Activated T-cell treated with anti-CD3 and anti-CD28 coated beads, Interleukin-2, amount 50 U/mL, for 24 hours (primary cell): ENCODE data around the gene MTRR.

ENCODE experiments used
- DNase-seq: peaks from one replicate; pipeline ENCODE4 v3.0.0-alpha.2; 2020
- H3K27ac Mint-ChIP-seq: 2 replicates; pipeline ENCODE4 v1.8.0; 2020; ENCODE audit warnings: mild to moderate bottlenecking, mixed read lengths
- H3K27me3 Mint-ChIP-seq: 2 replicates; pipeline ENCODE4 v1.8.0; 2020; ENCODE audit warnings: mixed read lengths
- H3K36me3 Mint-ChIP-seq: 2 replicates; pipeline ENCODE4 v1.8.0; 2020; ENCODE audit warnings: low read depth, mixed read lengths
- H3K4me1 Mint-ChIP-seq: 2 replicates; pipeline ENCODE4 v1.8.0; 2020; ENCODE audit warnings: low read depth, mixed read lengths
- H3K4me3 Mint-ChIP-seq: 2 replicates; pipeline ENCODE4 v1.8.0; 2020; ENCODE audit warnings: mild to moderate bottlenecking, moderate library complexity, mixed read lengths
- H3K9me3 Mint-ChIP-seq: 2 replicates; pipeline ENCODE4 v1.8.0; 2020; ENCODE audit warnings: mixed read lengths

MTRR gene

GRCh38 chr5:7927466-7928375, 58.8 kb downstream of the MTRR start:
- H3K27me3 Mint-ChIP-seq: peaks cover 28% of the 10 kb centered on the region
- DNase-seq: peak; percentile 50
- H3K4me3 Mint-ChIP-seq: no peak overlapping the region
- H3K9me3 Mint-ChIP-seq: no peaks in the 10 kb centered on the region
- H3K4me1 Mint-ChIP-seq: no peaks in the 10 kb centered on the region
- H3K36me3 Mint-ChIP-seq: no peaks in the 10 kb centered on the region
- H3K27ac Mint-ChIP-seq: no peak overlapping the region

DNA sequence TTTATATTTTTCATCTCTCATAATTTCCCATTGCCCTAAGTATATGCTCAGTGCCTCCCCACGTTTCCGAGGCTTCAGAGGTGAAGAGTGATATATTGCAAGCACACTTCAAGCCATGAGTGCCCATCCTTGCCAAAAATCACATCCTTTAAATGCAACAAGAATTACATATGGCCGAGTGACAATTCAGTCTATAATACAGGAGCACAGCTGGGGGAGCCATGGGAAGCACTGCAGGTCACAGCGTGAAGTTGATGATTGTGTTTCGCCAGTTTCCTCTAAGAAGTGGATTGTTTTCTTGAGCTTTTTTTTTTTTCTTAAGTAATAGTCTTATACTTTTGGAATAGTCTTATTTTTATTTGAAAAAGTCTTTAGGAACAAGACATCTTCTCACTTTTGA, 61.1 kb downstream of the MTRR start:
- Mint-ChIP-seq H3K27me3 (peaks cover 38% of the 10 kb centered on the region), H3K4me1 (no peaks in the 10 kb centered on the region), H3K27ac (no peak overlapping the region), H3K36me3 (no peaks in the 10 kb centered on the region), H3K9me3 (no peaks in the 10 kb centered on the region), H3K4me3 (no peak overlapping the region)
- DNase-seq: no peak

GRCh38 chr5:7941692-7942091, 72.7 kb downstream of the MTRR start:
- Mint-ChIP-seq H3K27ac (no peak overlapping the region), H3K4me1 (no peaks in the 10 kb centered on the region), H3K27me3 (peaks cover 19% of the 10 kb centered on the region), H3K4me3 (no peak overlapping the region), H3K36me3 (no peaks in the 10 kb centered on the region), H3K9me3 (no peaks in the 10 kb centered on the region)
- DNase-seq: no peak

- Mint-ChIP-seq H3K4me1 (no peaks in the 10 kb centered on the region), H3K9me3 (peaks cover 3% of the 10 kb centered on the region), H3K36me3 (no peaks in the 10 kb centered on the region), H3K27ac (no peak overlapping the region), H3K27me3 (peaks cover 11% of the 10 kb centered on the region), H3K4me3 (no peak overlapping the region)
- no peak for DNase-seq
Observed at GRCh38 chr5:7947301-7947700, 78.4 kb downstream of the MTRR start.
